GM18511 (cell line): ENCODE measurements around the gene C1orf74.
"Not testable (repeated sequence)": the region's sequence is repeated elsewhere in the genome, so short reads cannot be mapped to it uniquely, and the experiment has no call there.

Source experiments
- ATAC-seq: cut with Tn5 transposase; IDR thresholded peaks from one replicate; pipeline ENCODE4 v1.9.1; 2021; ENCODE audit warnings: mild to moderate bottlenecking, moderate library complexity; ENCODE audit not compliant: unreplicated experiment

C1orf74 gene

DNA sequence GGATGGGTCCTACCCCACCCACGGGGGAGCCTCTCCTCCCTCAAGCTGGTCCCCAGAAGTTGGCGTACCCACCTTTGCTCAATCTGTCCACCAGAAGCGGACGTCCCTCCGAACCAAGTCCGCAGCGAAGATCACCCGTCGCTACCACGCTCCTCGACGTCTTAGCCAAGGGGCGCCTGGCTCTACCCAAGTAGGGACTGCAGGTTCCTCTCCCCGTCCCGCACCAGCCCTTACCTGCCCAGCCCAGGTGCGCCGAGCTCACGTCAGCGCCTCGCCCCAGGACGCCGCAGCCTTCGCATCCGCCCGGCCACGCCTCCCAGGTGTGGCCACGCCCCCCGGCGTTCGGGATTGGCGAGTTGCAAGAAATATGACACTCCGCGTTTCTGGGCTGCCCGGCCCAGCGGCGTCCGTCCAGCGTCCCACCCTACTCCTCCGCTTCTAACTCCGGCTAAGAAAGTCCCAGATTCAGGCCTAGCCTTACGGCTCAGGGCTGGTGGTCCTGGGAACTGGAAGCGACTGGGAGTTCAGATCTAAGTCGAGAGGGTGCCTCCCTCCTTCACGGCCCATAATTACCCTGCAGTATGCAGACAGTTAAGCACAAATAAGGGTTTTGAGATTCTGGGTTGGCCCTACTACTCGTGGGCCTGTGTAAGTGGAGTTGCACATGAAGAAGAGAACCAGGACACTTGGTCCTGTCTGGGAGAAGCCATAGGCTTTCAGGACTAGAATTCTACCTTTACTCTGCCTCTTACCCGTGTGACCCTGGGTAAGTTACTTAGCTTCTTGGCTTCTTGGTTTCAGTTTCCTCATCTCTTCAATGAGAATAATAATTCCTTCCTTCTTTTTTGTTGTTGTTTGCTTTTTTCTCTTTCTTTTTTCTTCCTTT, 21.8 kb upstream of the C1orf74 start, which contains the start of gene IRF6:
Gene IRF6, minus strand, starts transcription at position 268 of the 886 bp plus-strand sequence. CDS start 4,729 bp downstream, outside the sequence.
- peak; percentile 92 for ATAC-seq

DNA sequence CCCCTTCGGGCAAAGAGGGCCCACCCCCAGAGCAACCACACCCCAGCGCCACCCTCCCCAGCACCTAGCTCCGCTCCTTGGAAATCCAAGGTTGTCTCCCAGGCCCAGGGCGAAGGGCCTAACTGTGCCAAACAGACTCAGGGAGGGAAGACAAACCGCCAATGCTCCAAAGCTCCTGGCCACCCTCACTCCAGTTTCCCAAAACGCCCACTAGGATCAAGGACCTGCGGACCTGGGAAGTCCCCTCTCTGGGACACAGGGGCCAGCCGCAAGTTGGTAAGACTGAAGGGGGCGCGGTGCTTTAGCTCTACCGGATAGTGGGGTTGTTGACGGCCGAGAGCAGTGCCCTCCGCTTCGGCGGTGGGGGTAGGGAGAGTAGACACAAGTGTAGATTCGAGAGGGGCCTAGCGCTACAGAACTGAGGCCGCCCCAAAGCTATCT, 21.0 kb upstream of the C1orf74 start:
- no peak for ATAC-seq

DNA sequence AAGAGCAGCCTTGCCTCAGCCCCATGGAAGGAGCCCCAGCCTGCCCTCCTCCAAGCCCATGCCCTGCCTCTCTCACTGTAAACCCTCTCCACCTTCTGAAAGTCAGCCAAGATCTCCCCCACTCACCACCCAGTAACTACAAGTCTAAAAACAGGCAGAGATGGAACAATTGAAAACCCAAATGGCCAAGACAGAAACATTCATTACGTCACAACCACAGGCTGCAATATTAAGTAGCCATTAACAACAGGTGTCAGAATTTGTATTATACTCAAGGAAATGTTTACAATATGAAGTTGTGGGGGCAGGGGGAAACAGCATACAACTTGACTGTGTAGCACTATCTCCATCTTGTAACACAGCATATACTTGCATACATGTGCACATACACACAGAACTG, 19.2 kb upstream of the C1orf74 start:
- ATAC-seq: no peak

- ATAC-seq: no peak
These were observed 18.4 kb upstream of the C1orf74 start for GRCh38 chr1:209802780-209803152.

DNA sequence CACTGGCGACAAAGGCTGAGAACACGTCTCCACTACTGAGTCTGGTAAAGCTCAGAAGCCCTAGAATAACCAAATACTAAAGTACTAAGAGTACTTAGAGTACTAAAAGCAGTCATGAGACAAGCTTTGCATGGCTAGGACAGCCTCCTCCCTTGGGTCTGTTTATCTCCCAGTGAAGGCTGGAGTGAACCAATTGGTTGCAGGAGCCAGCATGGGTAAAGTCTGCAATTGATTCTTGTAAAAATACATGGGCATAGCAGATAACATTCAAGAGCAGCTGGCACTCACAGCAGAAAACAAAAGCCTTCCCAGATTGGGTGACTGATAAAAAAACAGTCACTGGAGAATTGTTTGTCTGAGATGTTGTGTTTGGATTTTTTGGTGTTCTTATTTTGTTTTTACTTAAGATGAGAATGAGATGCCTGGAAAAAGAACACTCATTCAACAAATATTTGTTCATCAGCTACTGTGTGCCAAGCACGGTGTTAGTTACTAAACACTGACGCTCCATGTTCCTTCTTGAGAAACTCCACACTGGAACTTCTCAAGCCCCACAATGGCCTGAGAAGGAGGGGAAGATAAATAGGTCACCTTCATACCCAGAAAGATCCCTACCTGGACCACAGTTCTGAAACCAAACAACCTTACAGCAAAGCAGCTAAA, 17.9 kb upstream of the C1orf74 start:
- ATAC-seq: no peak

DNA sequence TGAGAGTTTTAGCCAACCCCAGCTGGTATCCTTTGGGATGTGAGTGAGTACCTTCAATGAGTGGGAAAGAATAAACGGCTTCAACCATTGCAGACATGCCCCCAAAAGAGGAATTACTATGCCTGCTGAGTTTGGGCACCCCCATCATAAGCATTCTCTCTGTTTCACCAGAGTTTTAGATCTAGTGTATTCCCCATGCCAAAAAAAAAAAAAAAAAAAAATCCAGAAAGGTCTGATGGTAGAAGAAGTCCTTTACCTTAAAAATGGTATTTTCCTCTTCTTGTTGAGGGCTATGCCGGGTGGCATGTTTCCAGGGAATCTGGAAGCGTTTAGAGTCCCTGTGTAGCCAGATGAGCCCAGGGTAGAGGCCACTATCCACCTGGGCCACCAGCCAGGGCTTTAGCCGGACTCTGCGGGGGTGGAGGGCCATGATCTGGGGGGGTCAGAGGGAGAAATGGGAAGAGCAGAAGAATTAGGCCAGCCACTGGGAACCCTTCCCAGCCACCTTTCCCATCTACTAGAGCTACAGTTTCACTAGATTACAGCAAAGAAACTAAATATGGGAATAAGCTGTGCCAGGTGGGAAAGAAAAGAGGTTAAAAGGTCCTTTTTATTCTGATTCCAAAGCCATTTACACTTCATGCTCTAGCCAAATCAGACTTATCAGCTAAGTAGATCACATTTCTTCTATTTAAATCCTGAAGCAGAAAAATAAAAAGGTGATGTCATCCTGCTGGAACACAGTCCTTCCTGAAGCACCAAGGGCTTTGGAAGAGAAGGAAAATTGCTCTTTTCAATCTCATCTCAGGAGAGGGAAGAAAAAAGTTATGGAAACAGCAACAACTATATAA, 16.9 kb upstream of the C1orf74 start:
- ATAC-seq: no peak

GRCh38 chr1:209797978-209798639, 13.8 kb upstream of the C1orf74 start:
- ATAC-seq: no peak

DNA sequence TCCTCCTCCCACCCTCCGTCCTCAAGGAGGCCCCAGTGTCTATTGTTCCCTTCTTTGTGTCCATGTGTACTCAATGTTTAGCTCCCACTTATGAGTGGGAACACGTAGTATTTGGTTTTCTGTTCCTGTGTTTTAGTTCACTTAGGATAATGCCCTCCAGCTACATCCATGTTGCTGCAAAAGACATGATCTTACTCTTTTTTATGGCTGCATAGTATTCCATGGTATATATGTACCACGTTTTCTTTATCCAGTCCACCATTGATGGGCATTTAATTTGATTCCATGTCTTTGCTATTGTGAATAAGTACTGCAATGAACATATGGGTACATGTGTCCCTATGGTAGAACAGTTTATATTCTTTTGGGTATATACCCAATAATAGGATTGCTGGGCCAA, 9.4 kb upstream of the C1orf74 start:
- ATAC-seq: not testable (repeated sequence)

DNA sequence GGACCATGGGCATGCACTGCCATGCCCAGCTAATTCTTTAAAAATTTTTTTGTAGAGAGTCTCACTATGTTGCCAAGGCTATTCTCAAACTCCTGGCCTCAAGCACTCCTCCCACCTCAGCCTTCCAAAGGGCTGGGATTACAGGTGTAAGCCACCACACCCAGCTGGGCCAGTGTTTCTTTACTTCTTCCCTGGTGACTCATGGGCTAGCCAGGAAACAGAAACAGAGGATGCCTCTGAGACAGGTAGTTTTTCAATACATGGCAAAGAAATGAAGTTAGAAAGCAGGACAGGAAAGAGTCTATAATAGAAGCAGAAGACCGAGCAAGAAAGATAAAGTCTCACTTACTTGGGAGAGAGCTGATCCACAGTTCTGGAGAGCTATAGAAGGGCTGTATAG, 7.6 kb upstream of the C1orf74 start:
- no peak for ATAC-seq

DNA sequence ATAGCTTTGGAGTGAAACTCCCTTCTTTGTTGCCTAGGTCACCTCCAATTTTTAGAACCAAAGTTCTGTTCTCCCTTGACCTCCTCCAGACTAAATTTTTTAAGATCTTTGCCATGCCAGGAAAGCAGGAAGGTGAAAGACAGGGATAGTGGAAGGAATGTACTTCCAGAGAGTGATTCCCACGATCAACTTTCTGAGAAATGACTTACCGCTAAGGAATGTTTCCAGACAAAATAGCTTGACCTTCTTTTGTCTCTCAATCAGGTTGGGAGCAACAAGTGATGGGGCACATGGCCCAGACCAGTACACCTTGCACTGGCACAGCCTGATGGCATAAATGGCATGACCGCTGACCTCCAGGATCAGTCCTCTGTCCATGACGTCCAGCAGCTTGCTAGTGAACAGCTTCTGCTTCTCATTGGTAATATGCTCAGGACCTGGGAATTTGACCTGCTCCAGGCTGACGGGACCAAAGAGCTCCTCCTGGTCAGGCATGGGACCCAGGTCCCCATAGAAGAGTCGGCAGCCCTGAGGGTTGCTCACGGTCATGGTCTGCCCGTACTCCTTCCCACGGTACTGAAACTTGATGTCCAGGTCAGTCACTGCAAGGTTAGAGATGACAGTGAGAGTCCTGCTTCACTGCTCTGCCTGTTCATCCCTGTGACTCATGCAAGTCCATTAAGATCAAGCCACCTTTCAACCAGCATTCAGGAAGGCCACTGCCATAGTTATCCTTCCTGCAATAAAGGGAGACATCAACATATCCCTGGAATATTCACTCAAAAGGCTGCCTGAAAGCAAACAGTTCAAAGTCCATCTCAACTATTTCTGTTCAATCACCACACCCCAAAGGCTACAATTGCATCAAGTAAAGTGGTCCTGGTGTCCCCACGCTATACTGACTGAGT, 6.2 kb upstream of the C1orf74 start:
- no peak for ATAC-seq

DNA sequence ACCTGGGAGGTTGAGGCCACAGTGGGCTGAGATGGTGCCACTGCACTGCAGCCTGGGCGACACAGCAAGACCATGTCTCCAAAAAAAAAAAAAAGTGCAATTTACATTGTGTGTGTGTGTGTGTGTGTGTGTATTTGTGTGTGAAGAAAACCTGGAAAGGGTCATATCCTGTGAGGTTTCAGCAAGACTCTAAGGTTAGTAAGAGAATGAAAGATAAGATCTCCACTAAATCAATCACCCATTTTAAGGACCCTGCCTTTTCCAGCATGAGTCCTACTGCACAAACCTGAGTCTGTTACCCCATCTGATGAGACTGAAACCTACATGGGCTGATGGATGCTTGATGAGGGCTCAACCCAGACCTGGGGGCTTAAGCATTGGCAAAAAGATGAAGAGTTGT, 4.9 kb upstream of the C1orf74 start:
- no peak for ATAC-seq

GRCh38 chr1:209787551-209787950, 3.2 kb upstream of the C1orf74 start:
- ATAC-seq: no peak

DNA sequence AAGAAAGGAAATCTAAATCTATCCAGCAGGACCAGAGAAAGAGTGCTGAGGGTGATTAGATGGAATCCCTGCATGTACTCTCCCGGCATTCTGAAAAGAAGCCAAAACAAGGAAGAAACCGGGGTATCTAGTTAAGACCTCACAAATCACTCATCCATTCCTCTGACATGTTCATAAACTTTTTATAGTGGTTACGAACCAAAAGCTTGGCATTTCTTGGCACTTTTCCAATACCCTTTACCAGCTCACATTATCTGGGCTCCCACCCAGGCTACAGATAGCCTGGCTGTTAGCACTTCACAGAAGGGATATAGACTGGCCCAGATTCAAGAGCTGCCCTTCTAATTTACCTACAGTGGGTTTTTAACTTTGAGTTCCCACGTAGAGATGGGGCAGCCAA, 1.8 kb upstream of the C1orf74 start:
- no peak for ATAC-seq

DNA sequence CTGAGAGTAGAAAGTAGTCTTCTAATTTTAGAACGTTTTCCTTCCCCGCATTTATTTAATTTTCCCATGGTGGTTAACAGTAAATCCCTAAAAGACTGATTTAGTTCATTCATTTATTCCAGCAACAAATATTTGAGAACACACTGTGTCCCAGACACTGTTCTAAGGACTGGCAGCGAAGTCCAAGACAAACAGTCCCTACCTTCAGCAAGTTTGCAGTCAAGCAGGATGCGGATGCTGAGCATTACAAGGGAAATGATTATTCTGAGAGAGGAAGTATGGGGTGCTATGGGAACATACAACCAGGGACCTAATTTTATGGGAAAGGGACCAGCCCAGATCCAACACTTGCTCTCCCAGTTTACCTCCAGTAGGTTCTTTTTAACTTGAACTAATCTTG, 1.2 kb upstream of the C1orf74 start:
- no peak for ATAC-seq

DNA sequence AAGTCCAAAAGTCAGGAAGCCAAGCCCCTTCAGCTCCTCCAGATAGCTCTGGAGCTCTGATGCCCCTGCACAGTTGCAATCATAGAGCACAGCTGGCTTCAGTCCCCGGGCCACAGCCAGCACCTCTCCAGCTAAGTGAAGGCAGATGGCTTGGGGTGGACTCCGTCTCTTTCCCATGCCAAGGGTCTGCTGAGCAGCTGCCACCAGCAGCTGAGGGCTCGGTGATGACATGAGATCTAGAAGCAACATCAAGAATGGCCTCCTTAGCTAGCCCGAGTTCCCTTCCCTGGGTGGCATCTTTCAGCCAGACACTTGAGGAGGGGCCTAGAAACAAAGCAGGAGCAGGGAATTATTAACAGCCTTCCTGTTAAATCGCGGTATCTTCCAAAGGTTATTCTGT, 973 bp downstream of the C1orf74 start:
- ATAC-seq: no peak

DNA sequence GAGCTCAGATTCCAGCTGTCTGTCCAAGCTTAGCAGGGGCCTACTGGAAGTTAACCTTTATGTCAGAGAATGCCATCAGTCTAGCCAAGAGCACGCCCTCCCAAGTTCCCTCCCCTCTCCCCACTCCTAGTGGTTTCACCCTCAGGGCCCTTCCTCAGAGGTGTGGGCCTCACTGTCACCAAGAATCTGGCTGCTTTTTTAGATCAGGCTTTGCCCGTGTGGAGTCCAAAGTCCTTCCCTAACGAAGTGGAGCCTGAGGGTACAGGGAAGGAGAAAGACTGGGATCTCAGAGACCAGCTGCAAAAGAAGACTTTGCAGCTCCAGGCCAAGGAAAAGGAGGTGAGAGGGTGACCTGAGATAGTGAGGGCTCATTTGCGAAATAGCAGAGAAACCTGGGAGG, 4.1 kb downstream of the C1orf74 start:
- no peak for ATAC-seq

DNA sequence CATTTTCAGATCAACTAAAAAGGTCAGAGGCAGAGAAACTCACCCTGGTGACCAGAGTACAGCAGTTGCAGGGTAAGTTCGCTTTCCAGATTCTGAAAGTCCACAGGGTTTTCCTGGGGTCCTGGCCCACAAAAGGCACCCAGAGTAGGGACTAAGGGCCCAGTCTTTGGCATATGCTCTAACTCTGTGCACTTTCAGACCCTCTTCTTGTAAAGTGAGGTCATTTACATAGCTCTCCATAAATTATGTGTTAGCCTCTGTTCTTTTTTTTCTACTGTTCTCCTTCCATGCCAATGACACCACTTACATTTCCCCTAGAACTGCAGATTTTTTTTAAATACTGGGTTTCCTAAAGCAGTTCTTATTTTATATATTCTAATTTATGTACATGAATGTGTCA, 6.3 kb downstream of the C1orf74 start:
- no peak for ATAC-seq

DNA sequence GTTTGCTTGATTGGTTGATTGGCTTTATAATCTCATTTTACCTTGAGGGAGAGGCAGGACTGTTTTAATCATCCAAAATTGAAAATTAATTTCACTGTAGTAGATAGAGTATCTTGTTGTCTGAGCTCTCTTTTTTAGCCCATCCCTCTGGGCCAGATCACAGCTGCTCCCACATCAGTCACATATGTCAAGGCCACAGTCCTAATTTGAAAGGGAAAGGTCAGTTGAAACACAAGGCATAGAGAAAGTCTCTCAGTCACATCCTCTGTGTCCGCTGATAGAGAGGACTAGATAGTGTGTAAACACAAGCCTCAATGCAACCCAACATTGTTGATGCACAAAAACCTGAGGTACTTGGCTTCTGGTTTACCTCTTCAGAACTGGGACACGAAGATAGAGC, 6.8 kb downstream of the C1orf74 start:
- ATAC-seq: no peak

- no peak for ATAC-seq
These were observed 8.7 kb downstream of the C1orf74 start for GRCh38 chr1:209775678-209776077.

DNA sequence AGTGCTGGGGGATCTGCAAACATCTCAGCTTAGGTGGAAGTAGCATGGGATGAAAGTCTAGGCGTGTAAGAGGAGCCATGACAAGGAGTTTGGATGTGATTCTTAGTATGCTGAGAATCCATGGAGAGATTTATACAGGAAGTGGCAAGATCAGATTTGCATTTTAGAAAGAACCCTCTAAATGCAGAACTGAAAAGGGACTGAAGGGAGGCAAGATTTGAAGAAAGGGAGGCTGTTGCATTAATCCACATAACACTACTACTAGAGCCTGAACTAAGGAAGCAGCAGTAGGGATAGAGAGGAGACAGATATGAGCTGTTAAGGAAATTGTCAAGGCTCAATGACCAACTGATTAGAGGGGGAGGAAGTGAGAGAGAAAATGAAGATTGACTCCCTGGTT, 9.8 kb downstream of the C1orf74 start:
- ATAC-seq: peak; percentile 68
